Sigmoid colon (tissue), 7 donors: ENCODE data around the gene ASIP. TPM values are rescaled to one million over a fixed set of nuclear protein-coding genes. Genes with fewer than 3 reads are reported as not detected.
A peak's percentile ranks its signal among the peaks of the same experiment; 100 is the strongest.

ENCODE experiments used
- DNase-seq: peaks from one replicate; pipeline ENCODE4 v3.0.0-alpha.2; 2019
- H3K27ac ChIP-seq, 4 donors: fragments of 200-600 bp; sonication (generic); one replicate each; pipeline ENCODE4 v1.5.1; 2016 to 2019; ENCODE audit warnings: mild to moderate bottlenecking in 1 of 4
- H3K27me3 ChIP-seq, 3 donors: fragments of 200-600 bp; sonication (generic); one replicate each; pipeline ENCODE4 v1.5.1; 2019; ENCODE audit warnings: mild to moderate bottlenecking in 1 of 3
- H3K36me3 ChIP-seq, 4 donors: fragments of 200-600 bp; sonication (generic); one replicate each; pipeline ENCODE4 v1.5.1; 2016 to 2019
- H3K4me1 ChIP-seq, 4 donors: fragments of 200-600 bp; sonication (generic); one replicate each; pipeline ENCODE4 v1.5.1; 2017 to 2019
- H3K4me3 ChIP-seq, 4 donors: fragments of 200-600 bp; sonication (generic); one replicate each; pipeline ENCODE4 v1.5.1; 2017 to 2019; ENCODE audit warnings: mild to moderate bottlenecking in 2 of 4, moderate library complexity in 1 of 4
- H3K9me3 ChIP-seq, 4 donors: fragments of 200-600 bp in 3 of 4; sonication (generic) in 3 of 4; one replicate each; pipeline versions ENCODE4 v1.5.1 to v1.6.1; 2013 to 2019
- EP300 ChIP-seq, 4 donors: sonication (generic); formaldehyde crosslinking; IDR thresholded peaks; one replicate each; pipeline ENCODE4 v1.6.1; 2017; ENCODE audit warnings: antibody characterized with exemption in 4 of 4
- POLR2A ChIP-seq, 2 donors: fragments of 450-650 bp; IDR thresholded peaks; one replicate each; pipeline ENCODE4 v1.6.1; 2016; ENCODE audit warnings: antibody characterized with exemption in 2 of 2, mild to moderate bottlenecking in 2 of 2, moderate library complexity in 2 of 2
- POLR2AphosphoS5 ChIP-seq, 4 donors: sonication (generic); formaldehyde crosslinking; IDR thresholded peaks; one replicate each; pipeline ENCODE4 v1.6.1; 2017; ENCODE audit warnings: antibody characterized with exemption in 4 of 4
- WGBS, 2 donors: extraction: QIAGEN DNeasy Blood & Tissue Kit; methylation state at CpG; one replicate each; pipeline ENCODE4 v1.1.7; 2013; 5-methylcytosine and 5-hydroxymethylcytosine counted together
- intact Hi-C: fragments of 100-400 bp; cut with DNase I; formaldehyde crosslinking; loops from one replicate; pipeline ENCODE4 v1.15.1; 2023
- polyA plus RNA-seq, 3 donors: library from polyadenylated mRNA; stranded (reverse); fragments of 200-250 nt; gene quantifications; one replicate each; pipeline ENCODE4 v1.2.3, GENCODE V29; 2013
- total RNA-seq, 4 donors: library from RNA; depleted of rRNA; stranded (reverse); fragments of >200 nt; gene quantifications; one replicate each; pipeline ENCODE4 v1.1.0, GENCODE V29; 2016
- TF ChIP-seq, protein P1 (sequence below), 4 experiments: fragments of 450-650 bp in 3 of 4; fragments of 200-600 bp in 1 of 4; IDR thresholded peaks; one replicate each; pipeline ENCODE4 v1.5.1; 2016 to 2019; ENCODE audit warnings: antibody characterized with exemption in 4 of 4, mild to moderate bottlenecking in 3 of 4, moderate library complexity in 2 of 4
- donor health status: healthy with polysubstance abuse.
- donor health status: Bipolar disorder and iron deficiency.
- donor health status: healthy.

ASIP gene
- total and polyA plus RNA-seq, 7 donors, result 0.38 to 0.99 TPM; not detected in 5

GRCh38 chr20:34264141-34264540 is 22.9 kb downstream of the ASIP start:
- Histone ChIP-seq H3K27me3 (peaks cover 0 to 17% (median 0%) of the 10 kb centered on the region in 3 donors), H3K4me1 (peaks cover 0 to 8% (median 7%) of the 10 kb centered on the region in 4 donors), H3K27ac (no peak overlapping the region), H3K9me3 (no peaks in the 10 kb centered on the region), H3K36me3 (no peaks in the 10 kb centered on the region), H3K4me3 (no peak overlapping the region)
- no peak for DNase-seq
- TF ChIP-seq POLR2A (IDR thresholded peaks at IDR 0.05), result no peak
- no peak for TF ChIP-seq EP300 (IDR thresholded peaks at IDR 0.05)
- TF ChIP-seq, protein P1, sequence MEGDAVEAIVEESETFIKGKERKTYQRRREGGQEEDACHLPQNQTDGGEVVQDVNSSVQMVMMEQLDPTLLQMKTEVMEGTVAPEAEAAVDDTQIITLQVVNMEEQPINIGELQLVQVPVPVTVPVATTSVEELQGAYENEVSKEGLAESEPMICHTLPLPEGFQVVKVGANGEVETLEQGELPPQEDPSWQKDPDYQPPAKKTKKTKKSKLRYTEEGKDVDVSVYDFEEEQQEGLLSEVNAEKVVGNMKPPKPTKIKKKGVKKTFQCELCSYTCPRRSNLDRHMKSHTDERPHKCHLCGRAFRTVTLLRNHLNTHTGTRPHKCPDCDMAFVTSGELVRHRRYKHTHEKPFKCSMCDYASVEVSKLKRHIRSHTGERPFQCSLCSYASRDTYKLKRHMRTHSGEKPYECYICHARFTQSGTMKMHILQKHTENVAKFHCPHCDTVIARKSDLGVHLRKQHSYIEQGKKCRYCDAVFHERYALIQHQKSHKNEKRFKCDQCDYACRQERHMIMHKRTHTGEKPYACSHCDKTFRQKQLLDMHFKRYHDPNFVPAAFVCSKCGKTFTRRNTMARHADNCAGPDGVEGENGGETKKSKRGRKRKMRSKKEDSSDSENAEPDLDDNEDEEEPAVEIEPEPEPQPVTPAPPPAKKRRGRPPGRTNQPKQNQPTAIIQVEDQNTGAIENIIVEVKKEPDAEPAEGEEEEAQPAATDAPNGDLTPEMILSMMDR (IDR thresholded peaks at IDR 0.05), result no peak
- no peak for TF ChIP-seq POLR2AphosphoS5 (IDR thresholded peaks at IDR 0.05)
- intact Hi-C loops, result no loop called here
- 93 to 94% methylated on average over 5 of the region's 5 CpGs for WGBS, 2 donors

DNA sequence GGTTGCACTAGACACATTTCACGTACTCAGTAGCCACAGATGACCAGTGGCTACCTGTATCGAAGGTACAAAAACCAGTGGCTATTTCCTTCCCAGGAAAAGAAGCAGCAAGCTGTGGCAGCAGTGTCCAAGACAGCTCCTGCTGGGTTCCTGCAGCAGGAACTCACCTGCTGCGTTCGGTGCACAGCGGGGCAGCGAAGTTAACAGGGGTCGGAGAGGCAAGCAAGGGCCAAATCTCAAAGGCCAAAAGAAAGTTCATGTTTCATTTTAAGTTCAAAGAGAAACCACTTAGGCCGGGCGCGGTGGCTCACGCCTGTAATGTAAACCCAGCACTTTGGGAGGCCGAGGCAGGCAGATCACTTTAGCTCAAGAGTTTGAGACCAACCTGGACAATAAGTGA is 26.9 kb downstream of the ASIP start:
- WGBS, 2 donors, result 87 to 94% methylated on average over 12 of the region's 12 CpGs
- no peak for TF ChIP-seq POLR2AphosphoS5 (IDR thresholded peaks at IDR 0.05)
- TF ChIP-seq, protein P1 (IDR thresholded peaks at IDR 0.05), result no peak
- no peak for TF ChIP-seq POLR2A (IDR thresholded peaks at IDR 0.05)
- no peak for TF ChIP-seq EP300 (IDR thresholded peaks at IDR 0.05)
- Histone ChIP-seq H3K36me3 (no peaks in the 10 kb centered on the region), H3K27me3 (peaks cover 0 to 18% (median 0%) of the 10 kb centered on the region in 3 donors), H3K9me3 (no peaks in the 10 kb centered on the region), H3K4me1 (peaks cover 0 to 12% (median 11%) of the 10 kb centered on the region in 4 donors), H3K27ac (no peak overlapping the region), H3K4me3 (no peak overlapping the region)
- intact Hi-C loops, result no loop called here
- DNase-seq, result peak; percentile 18

GRCh38 chr20:34268851-34269636 is 27.8 kb downstream of the ASIP start:
- TF ChIP-seq EP300 (IDR thresholded peaks at IDR 0.05), result no peak
- TF ChIP-seq POLR2A (IDR thresholded peaks at IDR 0.05), result no peak
- TF ChIP-seq, protein P1 (IDR thresholded peaks at IDR 0.05), result no peak
- no peak for TF ChIP-seq POLR2AphosphoS5 (IDR thresholded peaks at IDR 0.05)
- Histone ChIP-seq H3K4me1 (peaks cover 0 to 12% (median 11%) of the 10 kb centered on the region in 4 donors), H3K27me3 (peaks cover 0 to 18% (median 0%) of the 10 kb centered on the region in 3 donors), H3K36me3 (peaks cover 0 to under 1% (median 0%) of the 10 kb centered on the region in 4 donors), H3K9me3 (no peaks in the 10 kb centered on the region), H3K27ac (peak overlapping the region in 1 of 4 donors; percentile 18), H3K4me3 (peak overlapping the region in 3 of 4 donors; percentile 33 to 48 (median 47))
- DNase-seq, result no peak
- intact Hi-C loops, result no loop called here
- WGBS, 2 donors, result 13 to 20% methylated on average over 58 of the region's 58 CpGs

GRCh38 chr20:34269996-34270627 is 28.9 kb downstream of the ASIP start:
- TF ChIP-seq, protein P1 (IDR thresholded peaks at IDR 0.05), result no peak
- no peak for TF ChIP-seq EP300 (IDR thresholded peaks at IDR 0.05)
- TF ChIP-seq POLR2A (IDR thresholded peaks at IDR 0.05), result no peak
- TF ChIP-seq POLR2AphosphoS5 (IDR thresholded peaks at IDR 0.05), result no peak
- intact Hi-C loops, result no loop called here
- H3K27me3 ChIP-seq, result peaks cover 0 to 18% (median 0%) of the 10 kb centered on the region in 3 donors
- no peak overlapping the region for H3K27ac ChIP-seq
- H3K4me1 ChIP-seq, result peaks cover 0 to 12% (median 11%) of the 10 kb centered on the region in 4 donors
- WGBS, 2 donors, result 86 to 92% methylated on average over 9 of the region's 9 CpGs
- no peak for DNase-seq
- H3K4me3 ChIP-seq, result no peak overlapping the region
- peaks cover 0 to 8% (median 0%) of the 10 kb centered on the region in 4 donors for H3K36me3 ChIP-seq
- H3K9me3 ChIP-seq, result no peaks in the 10 kb centered on the region
